Right forelimb (tissue), 1 donor: ENCODE measurements around the gene LSM6.

Source experiments
- DNase-seq: peaks from one replicate; pipeline ENCODE4 v3.0.0-alpha.2; 2018

LSM6 gene

DNA sequence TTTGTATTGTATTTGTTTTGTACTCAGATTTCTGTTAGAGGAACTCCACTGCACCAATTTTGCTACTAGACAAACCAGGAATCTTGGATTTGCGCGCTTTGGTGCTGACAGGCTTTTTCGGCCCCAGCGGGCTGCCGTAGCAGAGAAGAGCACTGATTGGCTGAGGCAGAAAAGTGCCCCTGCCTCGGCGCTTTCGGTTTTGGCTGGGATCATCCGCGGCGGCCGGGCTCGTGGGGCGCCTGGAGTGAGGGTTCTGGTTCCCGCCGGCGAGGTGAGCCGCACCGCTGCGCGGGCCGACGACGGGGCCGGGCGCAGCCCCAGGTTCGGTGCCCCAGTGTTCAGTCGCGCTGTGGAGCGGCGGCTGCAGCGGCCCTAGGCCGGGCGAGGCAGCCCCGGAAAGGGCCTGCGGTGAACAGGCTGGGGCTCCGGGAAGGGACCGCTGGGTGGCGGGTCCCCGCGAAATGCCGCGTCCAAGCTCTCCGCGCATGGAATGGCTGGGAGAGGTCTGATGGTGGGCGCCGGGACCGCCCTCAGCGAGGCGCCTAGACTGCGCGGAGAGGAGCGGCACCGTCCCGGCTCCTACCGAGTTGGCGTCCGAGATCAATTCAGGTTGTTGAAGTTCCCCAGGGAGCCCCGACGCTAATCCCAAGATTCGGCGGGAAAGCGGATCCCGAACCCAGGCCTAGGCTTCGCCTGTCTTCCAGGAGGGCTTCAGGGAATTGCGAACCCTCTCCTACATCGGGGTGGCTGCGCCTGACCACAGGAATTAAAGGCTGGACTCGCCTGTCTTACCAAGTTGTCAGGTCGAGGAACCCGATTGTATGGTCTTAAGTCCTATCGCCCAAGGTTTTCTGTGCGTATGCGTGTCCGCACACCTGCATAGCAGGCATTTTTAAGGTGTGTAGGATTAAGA lies at the start of gene LSM6:
LSM6 (plus strand) TSS at position 178 of the 913 bp plus-strand sequence. CDS start 7,204 bp downstream, outside the sequence.
- peak; percentile 93 for DNase-seq

- no peak for DNase-seq
These were observed 43.1 kb upstream of the LSM6 start for GRCh38 chr4:146132445-146132844.

GRCh38 chr4:146134761-146135445 lies 40.6 kb upstream of the LSM6 start:
- peak; percentile 54 for DNase-seq

GRCh38 chr4:146135941-146136340 lies 39.6 kb upstream of the LSM6 start:
- DNase-seq, result no peak

GRCh38 chr4:146142768-146143167 lies 32.8 kb upstream of the LSM6 start:
- DNase-seq, result no peak

DNA sequence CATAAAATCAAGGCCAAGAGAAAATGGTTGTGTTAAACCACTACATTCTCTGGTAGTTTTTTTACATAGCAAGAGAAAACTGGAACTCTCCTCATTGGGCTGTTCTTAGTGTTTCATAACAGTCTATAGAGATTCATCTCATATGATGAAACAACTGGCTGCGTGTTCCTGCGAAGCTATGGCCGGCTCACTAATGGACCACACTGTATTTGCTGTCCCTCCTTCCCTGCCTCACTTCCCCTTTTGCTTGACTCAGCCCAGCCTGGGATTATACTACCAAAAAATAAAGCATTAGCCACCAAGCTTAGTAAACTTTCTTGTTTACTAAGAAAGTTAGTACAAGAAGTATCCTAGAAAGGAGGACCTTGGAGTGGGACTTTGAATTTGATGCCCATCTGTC lies 31.6 kb upstream of the LSM6 start:
- DNase-seq, result no peak

DNA sequence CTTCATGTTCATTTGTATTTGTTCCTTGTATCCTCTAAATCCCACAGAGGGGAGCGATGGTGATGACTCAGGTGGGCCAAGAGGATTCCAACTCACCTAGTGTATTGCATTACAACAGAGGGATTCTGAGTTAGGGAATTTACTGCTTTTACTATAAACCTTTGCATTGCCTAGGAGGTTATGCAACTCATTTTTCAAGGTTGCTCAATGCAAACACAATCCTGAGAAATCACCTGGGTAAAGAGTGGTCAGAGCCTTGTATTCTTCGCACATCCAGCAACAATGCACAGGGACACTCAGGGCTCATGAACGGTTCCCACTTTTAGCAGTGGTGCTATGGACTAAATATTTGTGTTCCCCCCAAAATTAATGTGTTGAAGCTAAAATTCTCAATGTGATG lies 28.6 kb upstream of the LSM6 start:
- DNase-seq, result no peak

GRCh38 chr4:146148021-146148420 lies 27.5 kb upstream of the LSM6 start:
- DNase-seq, result no peak

GRCh38 chr4:146154057-146154456 lies 21.5 kb upstream of the LSM6 start:
- no peak for DNase-seq

GRCh38 chr4:146155152-146155724 lies 20.3 kb upstream of the LSM6 start:
- no peak for DNase-seq

- no peak for DNase-seq
These were observed 17.3 kb upstream of the LSM6 start for GRCh38 chr4:146158036-146158745.

DNA sequence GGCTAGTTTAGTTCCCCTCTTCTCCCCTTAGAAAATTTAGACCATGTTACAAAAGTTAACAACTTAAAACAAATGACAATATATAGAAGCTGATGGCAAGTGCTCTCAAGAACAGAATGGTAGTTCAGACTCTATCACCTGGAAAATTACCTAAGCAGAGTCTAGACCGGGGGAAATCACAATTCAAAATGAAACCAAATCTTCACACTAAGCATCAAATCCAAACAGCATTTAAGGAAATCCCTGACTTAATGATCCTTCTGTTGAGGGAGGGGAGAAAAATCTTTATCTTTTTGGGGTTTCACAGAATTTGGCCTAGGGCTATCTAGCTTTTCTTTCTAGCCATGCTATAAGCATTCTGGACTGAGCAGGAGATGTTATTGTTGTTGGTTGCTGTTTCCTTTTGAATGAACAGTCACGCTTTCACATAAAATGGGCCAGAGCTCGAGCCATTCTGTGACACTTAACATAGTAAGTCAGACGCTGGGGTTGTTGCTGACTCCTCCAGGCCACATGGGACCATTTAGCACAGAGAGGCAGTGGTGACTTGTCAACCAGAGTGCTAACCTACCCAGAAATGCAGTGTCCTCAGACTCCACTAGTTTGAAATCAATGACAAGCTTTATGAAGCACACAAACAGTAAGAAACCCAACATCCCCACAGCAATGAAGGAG lies 16.0 kb upstream of the LSM6 start:
- DNase-seq, result no peak

DNA sequence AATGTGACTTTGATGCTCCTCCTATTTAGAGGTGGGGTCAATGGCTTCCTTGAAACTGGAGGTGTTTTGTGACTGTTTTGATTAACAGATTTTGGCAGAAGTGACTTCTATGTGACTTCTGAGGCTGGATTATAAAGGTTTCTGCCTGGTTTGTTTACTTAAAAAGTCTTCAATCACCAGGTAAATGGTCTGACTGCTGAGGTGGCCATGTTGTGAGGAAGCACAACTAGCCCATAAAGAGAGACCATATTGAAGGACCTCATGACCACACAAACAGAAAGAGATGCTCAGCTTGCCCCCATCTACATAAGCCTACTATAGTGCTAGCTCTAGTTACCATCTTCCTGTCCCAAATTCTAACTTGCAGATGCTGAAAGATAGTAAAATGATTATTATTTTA lies 14.3 kb upstream of the LSM6 start:
- DNase-seq, result no peak

GRCh38 chr4:146165221-146165620 lies 10.3 kb upstream of the LSM6 start:
- no peak for DNase-seq

DNA sequence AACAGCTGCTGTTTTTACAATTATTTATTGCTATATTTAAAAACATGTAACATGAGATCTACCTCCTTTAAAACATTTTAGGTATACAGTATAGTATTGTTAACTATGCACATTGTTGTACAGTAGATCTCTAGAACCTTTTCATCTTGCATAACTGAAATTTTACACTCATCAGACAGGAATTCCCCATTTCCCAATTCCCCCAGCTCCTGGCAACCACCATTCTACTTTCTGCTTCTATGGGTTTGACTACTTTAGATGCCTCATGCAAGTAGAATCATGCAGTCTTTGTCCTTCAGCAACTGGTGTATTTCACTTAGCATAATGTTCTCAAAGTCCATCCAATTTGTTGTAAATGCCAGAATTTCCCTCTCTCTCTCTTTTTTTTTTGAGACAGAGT lies 9.7 kb upstream of the LSM6 start:
- no peak for DNase-seq

- DNase-seq, result no peak
These were observed 5.4 kb upstream of the LSM6 start for GRCh38 chr4:146170149-146170548.

- DNase-seq, result no peak
These were observed 1.4 kb downstream of the LSM6 start for GRCh38 chr4:146176891-146177290.

GRCh38 chr4:146178126-146178525 lies 2.6 kb downstream of the LSM6 start:
- DNase-seq, result no peak

- DNase-seq, result no peak
These were observed 4.4 kb downstream of the LSM6 start for GRCh38 chr4:146179784-146180370.

DNA sequence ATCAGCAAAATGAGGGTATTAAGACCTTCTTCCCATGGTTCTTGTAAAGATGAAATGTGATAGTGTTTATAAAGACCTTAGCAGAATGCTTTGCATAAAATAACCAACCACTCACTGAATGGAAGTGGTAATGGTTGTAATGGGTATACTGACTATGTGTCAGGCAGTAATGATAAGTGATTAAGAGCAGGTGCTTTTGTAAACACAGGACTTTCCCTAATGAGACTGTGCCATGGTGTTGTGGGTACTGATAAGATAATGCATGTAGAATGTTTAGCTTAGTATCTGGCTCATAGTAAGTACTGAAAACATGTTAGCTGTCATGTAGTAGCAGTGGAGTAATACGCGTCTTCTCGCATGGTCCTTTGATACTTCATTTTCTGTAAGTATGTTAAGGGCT lies 6.9 kb downstream of the LSM6 start:
- no peak for DNase-seq

GRCh38 chr4:146183209-146183608 lies 7.7 kb downstream of the LSM6 start:
- no peak for DNase-seq

DNA sequence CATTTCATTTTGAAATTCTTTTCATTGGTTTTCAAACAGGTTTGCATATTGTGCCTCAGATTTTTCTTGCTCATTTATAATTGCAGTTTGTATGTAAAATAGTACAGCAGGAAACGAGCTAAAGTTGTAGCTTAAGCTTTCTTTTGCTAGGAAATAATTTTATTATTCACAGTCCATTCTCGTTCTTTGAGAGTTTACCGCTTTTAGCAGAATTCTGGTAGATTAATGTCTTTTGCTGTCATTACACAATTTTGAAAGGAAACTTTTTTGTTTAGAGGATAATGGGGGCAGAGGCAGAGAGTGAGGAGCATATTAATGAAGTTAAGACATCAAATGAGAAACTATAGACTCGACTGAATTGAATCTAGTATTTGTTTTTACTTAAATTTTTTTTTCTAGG lies 10.5 kb downstream of the LSM6 start:
- no peak for DNase-seq
